Loucy (cell line): ENCODE measurements around the gene C6.

Experiments used
- EZH2phosphoT487 ChIP-seq: fragments of 200-600 bp; IDR thresholded peaks from 2 replicates; pipeline ENCODE4 v1.6.1; 2018; ENCODE audit warnings: antibody characterized with exemption, mild to moderate bottlenecking, moderate library complexity, borderline replicate concordance
- TF ChIP-seq, protein P1 (sequence below): fragments of 200-600 bp; sonication (generic); conservative IDR thresholded peaks from 2 replicates; pipeline ENCODE4 v1.5.1; 2014; ENCODE audit warnings: mild to moderate bottlenecking, antibody characterized with exemption, low read length

GRCh38 chr5:41213340-41213739 lies at the start of gene C6:
- TF ChIP-seq EZH2phosphoT487: no peak
- TF ChIP-seq, protein P1, sequence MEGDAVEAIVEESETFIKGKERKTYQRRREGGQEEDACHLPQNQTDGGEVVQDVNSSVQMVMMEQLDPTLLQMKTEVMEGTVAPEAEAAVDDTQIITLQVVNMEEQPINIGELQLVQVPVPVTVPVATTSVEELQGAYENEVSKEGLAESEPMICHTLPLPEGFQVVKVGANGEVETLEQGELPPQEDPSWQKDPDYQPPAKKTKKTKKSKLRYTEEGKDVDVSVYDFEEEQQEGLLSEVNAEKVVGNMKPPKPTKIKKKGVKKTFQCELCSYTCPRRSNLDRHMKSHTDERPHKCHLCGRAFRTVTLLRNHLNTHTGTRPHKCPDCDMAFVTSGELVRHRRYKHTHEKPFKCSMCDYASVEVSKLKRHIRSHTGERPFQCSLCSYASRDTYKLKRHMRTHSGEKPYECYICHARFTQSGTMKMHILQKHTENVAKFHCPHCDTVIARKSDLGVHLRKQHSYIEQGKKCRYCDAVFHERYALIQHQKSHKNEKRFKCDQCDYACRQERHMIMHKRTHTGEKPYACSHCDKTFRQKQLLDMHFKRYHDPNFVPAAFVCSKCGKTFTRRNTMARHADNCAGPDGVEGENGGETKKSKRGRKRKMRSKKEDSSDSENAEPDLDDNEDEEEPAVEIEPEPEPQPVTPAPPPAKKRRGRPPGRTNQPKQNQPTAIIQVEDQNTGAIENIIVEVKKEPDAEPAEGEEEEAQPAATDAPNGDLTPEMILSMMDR: no peak
